Measurements from ENCODE around the gene SPAG9.

Gene SPAG9

DNA sequence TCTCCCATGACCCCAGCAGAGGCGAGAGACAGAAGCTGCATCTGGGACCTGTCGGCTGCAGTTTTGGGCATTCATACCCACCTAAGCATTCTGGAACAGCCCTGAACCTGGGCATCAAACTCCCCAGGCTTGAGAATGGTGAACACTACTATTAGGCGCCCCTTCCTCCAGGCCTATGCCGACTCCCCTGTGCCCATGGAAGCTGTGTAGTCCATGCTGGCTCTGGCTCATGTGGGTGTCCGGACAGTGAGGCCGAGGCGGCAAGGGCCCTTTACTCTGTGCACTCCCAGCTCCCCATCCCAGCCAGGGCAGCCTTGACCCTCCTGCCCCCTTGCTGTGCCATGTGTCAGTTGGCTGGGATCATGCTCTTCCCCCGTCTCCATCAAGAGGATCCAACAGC lies 165.5 kb downstream of the SPAG9 start:
- DNase-seq (ENCODE audit: low read depth): no peak
- TF ChIP-seq, protein P1, sequence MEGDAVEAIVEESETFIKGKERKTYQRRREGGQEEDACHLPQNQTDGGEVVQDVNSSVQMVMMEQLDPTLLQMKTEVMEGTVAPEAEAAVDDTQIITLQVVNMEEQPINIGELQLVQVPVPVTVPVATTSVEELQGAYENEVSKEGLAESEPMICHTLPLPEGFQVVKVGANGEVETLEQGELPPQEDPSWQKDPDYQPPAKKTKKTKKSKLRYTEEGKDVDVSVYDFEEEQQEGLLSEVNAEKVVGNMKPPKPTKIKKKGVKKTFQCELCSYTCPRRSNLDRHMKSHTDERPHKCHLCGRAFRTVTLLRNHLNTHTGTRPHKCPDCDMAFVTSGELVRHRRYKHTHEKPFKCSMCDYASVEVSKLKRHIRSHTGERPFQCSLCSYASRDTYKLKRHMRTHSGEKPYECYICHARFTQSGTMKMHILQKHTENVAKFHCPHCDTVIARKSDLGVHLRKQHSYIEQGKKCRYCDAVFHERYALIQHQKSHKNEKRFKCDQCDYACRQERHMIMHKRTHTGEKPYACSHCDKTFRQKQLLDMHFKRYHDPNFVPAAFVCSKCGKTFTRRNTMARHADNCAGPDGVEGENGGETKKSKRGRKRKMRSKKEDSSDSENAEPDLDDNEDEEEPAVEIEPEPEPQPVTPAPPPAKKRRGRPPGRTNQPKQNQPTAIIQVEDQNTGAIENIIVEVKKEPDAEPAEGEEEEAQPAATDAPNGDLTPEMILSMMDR (conservative IDR thresholded peaks at IDR 0.05; ENCODE audit: low read depth, low read length): no peak
- no peak overlapping the region for H3K4me3 ChIP-seq (ENCODE audit: low read length)

GRCh38 chr17:50954641-50955121 lies 166.0 kb downstream of the SPAG9 start:
- TF ChIP-seq, protein P1 (conservative IDR thresholded peaks at IDR 0.05; ENCODE audit: low read depth, low read length): no peak
- no peak for DNase-seq (ENCODE audit: low read depth)
- H3K4me3 ChIP-seq (ENCODE audit: low read length): no peak overlapping the region

DNA sequence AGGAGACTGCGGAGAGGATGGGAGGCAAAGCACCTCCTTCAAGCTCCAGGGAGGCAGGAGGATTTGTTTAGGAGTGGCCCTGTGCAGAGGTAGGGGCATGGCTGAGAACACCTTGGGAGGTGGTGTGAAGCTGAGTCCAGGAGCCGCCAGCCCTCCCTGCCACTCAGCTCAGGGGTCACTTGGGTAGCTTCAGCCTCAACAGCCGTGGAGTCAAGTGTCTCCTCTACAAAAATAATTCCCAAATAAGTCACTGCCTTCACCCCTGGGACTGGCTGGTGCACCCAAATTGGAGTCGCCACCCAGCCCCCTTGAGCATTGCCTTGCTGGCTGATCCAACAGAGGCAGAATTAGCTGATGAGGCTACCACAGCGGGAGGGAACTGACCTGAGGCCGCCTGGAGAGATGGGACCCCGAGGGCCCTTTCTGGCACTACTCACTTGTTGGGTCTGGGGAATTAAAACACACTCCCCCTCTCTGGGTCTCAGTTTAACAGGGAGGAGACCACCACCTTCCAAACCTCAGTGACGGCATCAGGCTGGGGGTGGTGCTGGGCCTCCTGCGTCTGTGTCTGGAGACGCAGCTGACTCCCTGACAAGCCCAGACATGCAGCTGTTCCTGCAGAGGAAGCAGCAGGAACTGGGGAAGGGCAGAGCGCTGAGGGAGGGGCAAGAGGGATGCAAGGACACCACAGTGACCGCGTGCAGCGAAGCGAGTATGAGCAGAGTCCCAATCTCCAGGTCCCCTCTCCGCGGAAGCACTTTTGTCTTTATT lies 166.7 kb downstream of the SPAG9 start:
- no peak for DNase-seq (ENCODE audit: low read depth)
- no peak overlapping the region for H3K4me3 ChIP-seq (ENCODE audit: low read length)
- TF ChIP-seq, protein P1 (conservative IDR thresholded peaks at IDR 0.05; ENCODE audit: low read depth, low read length): no peak

GRCh38 chr17:50953518-50953830 lies 167.2 kb downstream of the SPAG9 start:
- DNase-seq (ENCODE audit: low read depth): no peak
- TF ChIP-seq, protein P1 (conservative IDR thresholded peaks at IDR 0.05; ENCODE audit: low read depth, low read length): no peak
- no peak overlapping the region for H3K4me3 ChIP-seq (ENCODE audit: low read length)

DNA sequence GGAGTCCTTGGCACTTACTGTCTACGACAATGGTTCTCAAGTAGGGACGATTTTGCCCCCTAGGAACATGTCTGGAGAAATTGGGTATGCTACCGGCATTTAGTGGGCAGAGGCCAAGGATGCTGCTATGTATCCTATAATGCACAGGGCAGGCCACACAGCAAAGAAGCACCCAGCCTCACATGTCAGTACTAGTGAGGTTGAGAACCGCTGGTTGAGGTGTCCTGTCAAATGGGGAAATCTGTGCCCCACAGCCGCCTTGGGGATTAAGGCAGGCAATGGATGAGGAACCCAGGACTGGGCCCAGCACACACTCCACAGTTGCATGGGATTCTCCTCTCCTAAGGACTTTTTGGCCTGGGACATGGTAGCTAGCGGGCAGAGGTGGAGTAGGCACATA lies 167.8 kb downstream of the SPAG9 start:
- H3K4me3 ChIP-seq (ENCODE audit: low read length): no peak overlapping the region
- TF ChIP-seq, protein P1 (conservative IDR thresholded peaks at IDR 0.05; ENCODE audit: low read depth, low read length): no peak
- no peak for DNase-seq (ENCODE audit: low read depth)

DNA sequence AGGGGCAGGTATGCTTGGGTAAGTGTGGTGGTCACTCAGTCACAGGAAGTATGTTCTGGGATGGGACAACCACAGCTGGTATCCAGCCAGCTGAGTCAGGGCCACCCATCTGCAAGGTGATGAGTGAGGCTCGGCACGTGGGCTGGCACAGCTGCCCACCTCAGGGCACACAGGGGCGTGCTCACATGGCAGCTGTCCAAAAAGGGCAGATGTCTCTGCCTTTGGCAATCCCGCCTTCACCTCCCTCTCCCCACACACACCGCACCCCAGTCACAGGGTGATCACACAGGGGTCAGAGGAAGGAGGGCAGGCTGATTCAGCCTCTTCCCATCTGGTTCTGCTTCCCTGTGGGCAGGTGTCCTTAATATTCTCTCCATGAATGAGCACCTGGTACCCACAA lies 168.7 kb downstream of the SPAG9 start:
- no peak overlapping the region for H3K4me3 ChIP-seq (ENCODE audit: low read length)
- TF ChIP-seq, protein P1 (conservative IDR thresholded peaks at IDR 0.05; ENCODE audit: low read depth, low read length): no peak
- DNase-seq (ENCODE audit: low read depth): no peak
